ENCODE results near the gene PYCR2. TPM values are rescaled to one million over a fixed set of nuclear protein-coding genes. Genes with fewer than 3 reads are reported as not detected.

Gene PYCR2
- total RNA-seq, 2 experiments from 2014 or later: 24.1 to 26.2 TPM

DNA sequence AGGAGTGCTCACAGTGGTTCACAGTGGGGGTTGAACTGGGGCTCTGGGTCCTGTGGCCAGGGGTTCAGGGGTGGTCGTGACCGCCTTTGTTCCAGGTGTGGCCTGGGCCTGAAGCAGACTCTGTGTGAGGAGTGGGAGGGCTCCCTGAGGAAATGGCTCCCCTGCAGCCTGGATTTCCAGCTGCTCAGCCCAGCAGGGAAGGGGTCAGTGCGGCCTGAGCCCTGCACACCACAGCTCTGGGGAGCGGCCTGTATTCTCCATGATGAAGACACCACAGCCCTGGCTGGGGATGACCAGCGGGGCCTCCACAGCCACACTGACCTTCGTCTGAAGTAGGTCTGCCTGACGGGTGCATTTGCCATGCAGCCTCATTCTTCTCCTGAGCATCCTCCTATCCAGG is 16.7 kb downstream of the PYCR2 start:
- Histone ChIP-seq H3K27ac (ENCODE audit: low read depth in 1 of 2, low read length in 2 of 2) (no peak overlapping the region), H3K36me3 (ENCODE audit: insufficient read depth, low read length) (no peaks in the 10 kb centered on the region), H3K27me3 (ENCODE audit: control insufficient read depth in 1 of 2, insufficient read depth in 2 of 2, low read length in 2 of 2) (no peaks in the 10 kb centered on the region), H3K4me1 (ENCODE audit: insufficient read depth, low read length) (peaks cover 36% of the 10 kb centered on the region), H3K4me3 (ENCODE audit: low read length) (no peak overlapping the region), H3K9me3 (ENCODE audit: control insufficient read depth in 1 of 2, insufficient read depth in 1 of 2, low read length in 2 of 2) (no peaks in the 10 kb centered on the region)
- Mint-ChIP-seq H3K36me3 (ENCODE audit: low read depth) (no peaks in the 10 kb centered on the region), H3K9me3 (no peaks in the 10 kb centered on the region), H3K27ac (no peak overlapping the region), H3K4me1 (ENCODE audit: low read depth) (peaks cover 46% of the 10 kb centered on the region), H3K4me3 (no peak overlapping the region), H3K27me3 (no peaks in the 10 kb centered on the region)
- ATAC-seq (ENCODE audit: poor library complexity) (no peak), DNase-seq (no peak)
- intact Hi-C loops (cut with DNase I, micrococcal nuclease): no loop called here
- TF ChIP-seq CTCF (IDR thresholded peaks at IDR 0.05): no peak
- CTCF ChIA-PET: no interaction called here
- POLR2A ChIA-PET: interaction anchor here (0.6 to 6.8 kb wide), 2 partner anchors 10 to 156 kb away, joined by 4 to 59 read pairs; no protein-coding TSS in a partner anchor

DNA sequence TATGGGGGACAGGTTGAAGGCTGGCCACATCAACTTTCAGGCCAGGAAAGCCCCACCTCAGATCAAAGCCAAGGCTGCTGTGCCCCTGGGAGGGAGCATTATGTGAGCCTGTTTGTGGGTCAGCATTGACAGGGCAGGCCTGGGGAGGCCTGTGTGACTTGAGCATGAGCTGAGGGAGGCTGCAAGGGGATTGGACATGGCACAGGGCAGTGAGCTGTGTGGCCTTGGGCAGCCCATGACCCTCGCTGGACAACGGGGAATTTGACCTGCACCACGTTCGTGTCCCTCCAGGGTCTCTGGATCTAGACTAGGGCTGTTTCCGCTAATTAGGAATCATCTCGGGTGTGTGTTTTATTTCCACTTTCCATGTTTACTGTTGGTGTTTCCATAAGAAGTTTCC is 17.6 kb downstream of the PYCR2 start:
- H3K27me3 ChIP-seq (ENCODE audit: control insufficient read depth in 1 of 2, insufficient read depth in 2 of 2, low read length in 2 of 2): no peaks in the 10 kb centered on the region
- H3K4me3 Mint-ChIP-seq: no peak overlapping the region
- no peak overlapping the region for H3K27ac Mint-ChIP-seq
- H3K36me3 Mint-ChIP-seq (ENCODE audit: low read depth): no peaks in the 10 kb centered on the region
- no peaks in the 10 kb centered on the region for H3K9me3 ChIP-seq (ENCODE audit: control insufficient read depth in 1 of 2, insufficient read depth in 1 of 2, low read length in 2 of 2)
- no peaks in the 10 kb centered on the region for H3K27me3 Mint-ChIP-seq
- no peak overlapping the region for H3K27ac ChIP-seq (ENCODE audit: low read depth in 1 of 2, low read length in 2 of 2)
- intact Hi-C loops (cut with DNase I, micrococcal nuclease): no loop called here
- no peaks in the 10 kb centered on the region for H3K9me3 Mint-ChIP-seq
- DNase-seq (no peak), ATAC-seq (ENCODE audit: poor library complexity) (no peak)
- H3K36me3 ChIP-seq (ENCODE audit: insufficient read depth, low read length): no peaks in the 10 kb centered on the region
- no peak for TF ChIP-seq CTCF (IDR thresholded peaks at IDR 0.05)
- peaks cover 30% of the 10 kb centered on the region for H3K4me1 ChIP-seq (ENCODE audit: insufficient read depth, low read length)
- H3K4me1 Mint-ChIP-seq (ENCODE audit: low read depth): peaks cover 41% of the 10 kb centered on the region
- no peak overlapping the region for H3K4me3 ChIP-seq (ENCODE audit: low read length)
- ChIA-PET POLR2A (interaction anchor here (1.1 to 6.8 kb wide), 4 partner anchors 9 to 129 kb away, joined by 3 to 59 read pairs (median 3); no protein-coding TSS in a partner anchor), CTCF (no interaction called here)

GRCh38 chr1:225903623-225904022 is 20.4 kb downstream of the PYCR2 start:
- TF ChIP-seq CTCF (IDR thresholded peaks at IDR 0.05): no peak
- peaks cover 38% of the 10 kb centered on the region for H3K4me1 Mint-ChIP-seq (ENCODE audit: low read depth)
- no peak for DNase-seq
- no peaks in the 10 kb centered on the region for H3K27me3 Mint-ChIP-seq
- Histone ChIP-seq H3K27me3 (ENCODE audit: control insufficient read depth in 1 of 2, insufficient read depth in 2 of 2, low read length in 2 of 2) (no peaks in the 10 kb centered on the region), H3K27ac (ENCODE audit: low read depth in 1 of 2, low read length in 2 of 2) (no peak overlapping the region), H3K4me3 (ENCODE audit: low read length) (no peak overlapping the region), H3K4me1 (ENCODE audit: insufficient read depth, low read length) (peaks cover 20% of the 10 kb centered on the region), H3K9me3 (ENCODE audit: control insufficient read depth in 1 of 2, insufficient read depth in 1 of 2, low read length in 2 of 2) (no peaks in the 10 kb centered on the region), H3K36me3 (ENCODE audit: insufficient read depth, low read length) (no peaks in the 10 kb centered on the region)
- no peak for ATAC-seq (ENCODE audit: poor library complexity)
- POLR2A ChIA-PET: interaction anchor here (0.9 to 1.6 kb wide), 3 partner anchors 20 to 126 kb away, joined by 4 to 6 read pairs (median 4); partner anchors contain the start of genes PYCR2, SDE2 and SRP9
- no peak overlapping the region for H3K4me3 Mint-ChIP-seq
- intact Hi-C loops (cut with DNase I, micrococcal nuclease): no loop called here
- H3K36me3 Mint-ChIP-seq (ENCODE audit: low read depth): no peaks in the 10 kb centered on the region
- H3K27ac Mint-ChIP-seq: peak overlapping the region; percentile 24
- CTCF ChIA-PET: interaction anchor here (1.5 kb wide), 1 partner anchor 126 kb away, joined by 3 read pairs; the partner anchor contains the start of gene SRP9
- no peaks in the 10 kb centered on the region for H3K9me3 Mint-ChIP-seq
